H1 (cell line): ENCODE results near the gene CAMTA1. TPM values are rescaled to one million over a fixed set of nuclear protein-coding genes. Genes with fewer than 3 reads are reported as not detected.

Experiments
- CTCF ChIA-PET: fragments of 300-600 bp; sonication (Branson Sonifier 250); formaldehyde crosslinking; loops from one replicate; lab custom pipeline; 2021; ENCODE audit not compliant: partially characterized antibody; lab: Charles Lee
- POLR2A ChIA-PET: fragments of 300-600 bp; sonication (Branson Sonifier 250); formaldehyde crosslinking; loops from one replicate; lab custom pipeline; 2021; ENCODE audit warnings: inconsistent platforms; ENCODE audit not compliant: partially characterized antibody; lab: Charles Lee
- DNase-seq, 2 experiments: peaks; one replicate each; pipeline versions ENCODE4 v3.0.0 to v3.0.0-alpha.2; 2010 to 2022; ENCODE audit warnings: low spot score in 2 of 2, low read depth in 1 of 2, mixed read lengths in 1 of 2
- FAIRE-seq: peaks from 2 replicates; lab custom pipeline; 2011; peaks lifted over from hg19 to GRCh38; lab: Jason Lieb, UNC
- H2AFZ ChIP-seq: 2 replicates; pipeline ENCODE4 v1.8.1; 2012; ENCODE audit warnings: low read length, inconsistent platforms
- H2AK5ac ChIP-seq: 2 replicates; pipeline ENCODE4 v1.6.1; 2013; ENCODE audit warnings: low read depth, low read length
- H2BK120ac ChIP-seq: replicated peaks from 2 replicates; pipeline ENCODE3; 2013; ENCODE audit warnings: low read depth, low read length, inconsistent platforms
- H2BK12ac ChIP-seq: 2 replicates; pipeline ENCODE4 v1.6.1; 2013; ENCODE audit warnings: low read depth, low read length
- H2BK15ac ChIP-seq: 2 replicates; pipeline ENCODE4 v1.6.1; 2013; ENCODE audit warnings: low read length
- H2BK20ac ChIP-seq: 2 replicates; pipeline ENCODE4 v1.6.1; 2013; ENCODE audit warnings: low read length
- H2BK5ac ChIP-seq: 2 replicates; pipeline ENCODE4 v1.6.1; 2013; ENCODE audit warnings: low read depth, low read length
- H3K14ac ChIP-seq: 2 replicates; pipeline ENCODE4 v1.6.1; 2013; ENCODE audit warnings: inconsistent platforms; ENCODE audit not compliant: insufficient read length
- H3K18ac ChIP-seq: 2 replicates; pipeline ENCODE4 v1.6.1; 2013; ENCODE audit warnings: low read length; ENCODE audit errors: extremely low read depth
- H3K23ac ChIP-seq: 2 replicates; pipeline ENCODE4 v1.6.1; 2013; ENCODE audit warnings: inconsistent platforms; ENCODE audit not compliant: insufficient read length
- H3K23me2 ChIP-seq: 2 replicates; pipeline ENCODE4 v1.6.1; 2013; ENCODE audit warnings: low read depth, low read length
- H3K27ac ChIP-seq: 2 replicates; pipeline ENCODE4 v1.6.1; 2011; ENCODE audit warnings: low read depth, low read length, inconsistent platforms
- H3K27me3 ChIP-seq, 4 experiments: replicated peaks in 1 of 4; 1 replicate in 1 of 4; 2 replicates in 3 of 4; pipeline versions ENCODE4 v1.6.1 to v1.8.1; 2011 to 2013; ENCODE audit warnings: low read length in 3 of 4, mild to moderate bottlenecking in 3 of 4, inconsistent platforms in 2 of 4, mixed read lengths in 2 of 4, moderate library complexity in 1 of 4; ENCODE audit not compliant: control insufficient read depth in 3 of 4, insufficient read depth in 3 of 4; ENCODE audit errors: extremely low read depth in 1 of 4
- H3K36me3 ChIP-seq, 4 experiments: 2 replicates each; pipeline versions ENCODE4 v1.6.1 to v1.8.1; 2011 to 2013; ENCODE audit warnings: mild to moderate bottlenecking in 4 of 4, low read length in 3 of 4, moderate library complexity in 2 of 4, control low read depth in 1 of 4, inconsistent platforms in 1 of 4; ENCODE audit not compliant: insufficient read depth in 4 of 4, control insufficient read depth in 2 of 4
- H3K4ac ChIP-seq: replicated peaks from 2 replicates; pipeline ENCODE3; 2013; ENCODE audit warnings: low read length, low read depth, mixed read lengths, inconsistent platforms; ENCODE audit not compliant: insufficient read length
- H3K4me1 ChIP-seq, 4 experiments: replicated peaks in 1 of 4; 1 replicate in 1 of 4; 2 replicates in 3 of 4; pipeline versions ENCODE4 v1.6.1 to v1.8.1; 2011 to 2013; ENCODE audit warnings: low read length in 3 of 4, inconsistent platforms in 2 of 4, mixed read lengths in 1 of 4; ENCODE audit not compliant: insufficient read depth in 4 of 4, control insufficient read depth in 3 of 4
- H3K4me2 ChIP-seq, 2 experiments: 2 replicates each; pipeline versions ENCODE4 v1.6.1 to v1.8.1; 2011 to 2013; ENCODE audit warnings: low read depth in 2 of 2, low read length in 2 of 2, control low read depth in 1 of 2, inconsistent platforms in 1 of 2, mild to moderate bottlenecking in 1 of 2; ENCODE audit not compliant: insufficient read depth in 1 of 2
- H3K4me3 ChIP-seq, 4 experiments: fragments of 200-600, 300-600 bp in 1 of 4; sonication (generic), shearing (Covaris generic), sonication (Bioruptor Twin) in 1 of 4; 2 replicates each; pipeline versions ENCODE4 v1.5.1 to v1.8.1; 2011 to 2016; ENCODE audit warnings: low read length in 4 of 4, low read depth in 3 of 4, control low read depth in 2 of 4, inconsistent platforms in 2 of 4, mild to moderate bottlenecking in 2 of 4, mixed read lengths in 1 of 4, moderate library complexity in 1 of 4; ENCODE audit not compliant: insufficient read depth in 2 of 4; ENCODE audit errors: extremely low read depth in 1 of 4
- H3K56ac ChIP-seq: replicated peaks from 2 replicates; pipeline ENCODE3; 2013; ENCODE audit warnings: low read depth, mild to moderate bottlenecking, mixed read lengths, low read length, inconsistent platforms; ENCODE audit not compliant: insufficient read length
- H3K79me1 ChIP-seq: 2 replicates; pipeline ENCODE4 v1.6.1; 2013; ENCODE audit warnings: low read depth, low read length, control low read depth
- H3K79me2 ChIP-seq, 2 experiments: 2 replicates each; pipeline versions ENCODE4 v1.6.1 to v1.8.1; 2012 to 2013; ENCODE audit warnings: low read length in 2 of 2, mild to moderate bottlenecking in 2 of 2, inconsistent platforms in 1 of 2; ENCODE audit not compliant: insufficient read depth in 2 of 2, control insufficient read depth in 1 of 2
- H3K9ac ChIP-seq, 4 experiments: replicated peaks in 1 of 4; 1 replicate in 1 of 4; 2 replicates in 3 of 4; pipeline versions ENCODE4 v1.6.1 to v1.8.1; 2011 to 2013; ENCODE audit warnings: low read depth in 3 of 4, low read length in 3 of 4, control low read depth in 2 of 4, mild to moderate bottlenecking in 2 of 4, moderate library complexity in 2 of 4, inconsistent platforms in 1 of 4; ENCODE audit errors: extremely low read depth in 1 of 4
- H3K9me3 ChIP-seq, 2 experiments: 2 replicates each; pipeline versions ENCODE4 v1.6.1 to v1.8.1; 2012 to 2013; ENCODE audit warnings: mild to moderate bottlenecking in 2 of 2, moderate library complexity in 2 of 2, control low read depth in 1 of 2, inconsistent platforms in 1 of 2, low read depth in 1 of 2, low read length in 1 of 2, mixed read lengths in 1 of 2; ENCODE audit not compliant: insufficient read depth in 2 of 2
- H4K20me1 ChIP-seq, 2 experiments: replicated peaks in 1 of 2; 2 replicates each; pipeline versions ENCODE3 to v1.8.1; 2011 to 2013; ENCODE audit warnings: inconsistent platforms in 2 of 2, low read length in 2 of 2, mild to moderate bottlenecking in 1 of 2; ENCODE audit not compliant: insufficient read depth in 2 of 2, control insufficient read depth in 1 of 2
- H4K5ac ChIP-seq: 2 replicates; pipeline ENCODE4 v1.6.1; 2013; ENCODE audit warnings: low read length, low read depth, mixed read lengths, inconsistent platforms; ENCODE audit not compliant: insufficient read length
- H4K8ac ChIP-seq: 2 replicates; pipeline ENCODE4 v1.8.0; 2013; ENCODE audit warnings: mild to moderate bottlenecking, moderate library complexity, low read length, inconsistent platforms; ENCODE audit not compliant: insufficient read depth; ENCODE audit errors: extremely low read depth
- H4K91ac ChIP-seq: replicated peaks from 2 replicates; pipeline ENCODE3; 2013; ENCODE audit warnings: low read length, mixed read lengths, inconsistent platforms; ENCODE audit not compliant: insufficient read length
- CHD1 ChIP-seq: IDR thresholded peaks from 2 replicates; pipeline ENCODE4 v1.6.1; 2012; ENCODE audit warnings: low read depth, low read length, improper control_type of control experiment
- POU5F1 ChIP-seq: IDR thresholded peaks from 2 replicates; pipeline ENCODE4 v1.6.1; 2011; ENCODE audit warnings: low read depth, mild to moderate bottlenecking, low read length, moderate library complexity
- SIN3A ChIP-seq, 2 experiments: IDR thresholded peaks in 1 of 2; conservative IDR thresholded peaks in 1 of 2; 2 replicates each; pipeline ENCODE4 v1.6.1; 2011 to 2012; ENCODE audit warnings: low read length in 2 of 2, improper control_type of control experiment in 1 of 2, low read depth in 1 of 2, mild to moderate bottlenecking in 1 of 2
- SIX5 ChIP-seq: IDR thresholded peaks from 2 replicates; pipeline ENCODE4 v1.6.1; 2011; ENCODE audit warnings: mild to moderate bottlenecking, low read depth, low read length
- SP2 ChIP-seq: IDR thresholded peaks from 2 replicates; pipeline ENCODE4 v1.6.1; 2012; ENCODE audit warnings: mild to moderate bottlenecking, low read length, inconsistent platforms
- TBP ChIP-seq: IDR thresholded peaks from 2 replicates; pipeline ENCODE4 v1.6.1; 2011; ENCODE audit warnings: low read depth, low read length, improper control_type of control experiment
- TCF12 ChIP-seq: IDR thresholded peaks from 2 replicates; pipeline ENCODE4 v1.6.1; 2011; ENCODE audit warnings: low read depth, mild to moderate bottlenecking, low read length
- WGBS, 2 experiments: shearing (Covaris generic) in 1 of 2; methylation state at CpG; one replicate each; pipeline versions ENCODE4 v1.1.6 to v1.1.7; 2013 to 2015; ENCODE audit warnings: low lambda C conversion rate in 2 of 2, mixed read lengths in 2 of 2, inconsistent platforms in 1 of 2, low coverage in 1 of 2, missing lambda C conversion rate in 1 of 2; ENCODE audit not compliant: insufficient replicate concordance in 2 of 2, insufficient coverage in 1 of 2, insufficient read length in 1 of 2; ENCODE audit errors: extremely low coverage in 1 of 2, missing lambda C conversion rate in 1 of 2; 5-methylcytosine and 5-hydroxymethylcytosine counted together
- polyA plus RNA-seq, 7 experiments: library from polyadenylated mRNA; depleted of rRNA in 3 of 7; stranded (reverse) in 5 of 7; unstranded in 2 of 7; fragments of >200 nt in 5 of 7; fragments of 200-250 nt in 2 of 7; gene quantifications; 1 replicate in 5 of 7; 2 replicates in 1 of 7; 4 replicates in 1 of 7; pipeline versions ENCODE4 v1.2.1 to v1.2.3, GENCODE V29; 2011 to 2013; ENCODE audit warnings: missing spikeins in 2 of 7, mixed read lengths in 2 of 7
- total RNA-seq: library from RNA; stranded (reverse); fragmentation: NEBNext Ultra II Directional; extraction: Animal tissue kit (Norgen Biotek cat#: 25700); gene quantifications from 2 replicates; pipeline ENCODE4 v1.2.1, GENCODE V29; 2021

The CAMTA1 gene
- total and polyA plus RNA-seq, 2 of the 8 experiments (the other 6 are each of a cell fraction or from before 2014, with no cell fraction given), result 65.0 to 119 TPM

DNA sequence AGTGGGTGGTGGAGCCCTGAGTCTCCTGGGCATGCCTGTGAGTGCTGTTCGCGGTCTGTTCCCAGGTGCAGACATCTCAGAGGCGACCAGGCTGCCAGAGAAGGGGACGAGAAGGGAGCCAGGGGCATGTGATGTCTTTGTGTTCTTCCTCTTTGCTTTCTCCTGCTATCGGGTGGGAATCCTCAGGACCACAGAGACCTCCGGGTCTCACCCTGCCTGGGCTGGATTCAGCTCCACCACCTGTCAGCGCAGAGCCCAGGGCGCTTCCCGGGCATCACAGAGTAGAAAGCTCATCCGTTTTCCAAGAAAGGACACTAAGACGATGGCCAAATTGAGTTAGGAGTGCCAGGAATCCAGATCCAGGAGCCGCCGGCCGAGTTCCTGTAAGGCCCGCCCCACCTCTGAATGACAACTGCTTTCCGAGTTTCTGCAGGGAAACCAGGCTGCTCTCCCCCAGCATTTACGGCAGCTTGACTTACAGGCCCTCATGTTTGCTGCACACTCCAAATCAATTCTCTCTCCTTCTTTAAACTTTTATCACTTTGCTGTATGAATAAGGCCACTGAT is 130.8 kb downstream of the CAMTA1 start:
- no peaks in the 10 kb centered on the region for H4K20me1 ChIP-seq
- no peak overlapping the region for H2AK5ac ChIP-seq
- no peak overlapping the region for H3K18ac ChIP-seq
- no peak overlapping the region for H2BK20ac ChIP-seq
- no peak overlapping the region for H2BK12ac ChIP-seq
- no peak overlapping the region for H4K91ac ChIP-seq
- FAIRE-seq (no peak), DNase-seq (no peak)
- H3K23me2 ChIP-seq, result no peaks in the 10 kb centered on the region
- no peaks in the 10 kb centered on the region; a peak in 1 of 7 replicates for H3K27me3 ChIP-seq
- 90% methylated on average over 16 of the region's 17 CpGs; no CpG with 5 or more reads in 1 of the 2 experiments for WGBS, 2 experiments
- peaks cover 3 to 17% (median 10%) of the 10 kb centered on the region in 4 experiments; a peak in 6 of 7 replicates for H3K4me1 ChIP-seq
- no peak overlapping the region for H3K4ac ChIP-seq
- no peaks in the 10 kb centered on the region for H3K79me2 ChIP-seq
- H3K36me3 ChIP-seq, result no peaks in the 10 kb centered on the region; a peak in 1 of 8 replicates
- no peak overlapping the region for H3K14ac ChIP-seq
- H3K9ac ChIP-seq, result no peak overlapping the region
- H2BK5ac ChIP-seq, result no peak overlapping the region
- H4K8ac ChIP-seq, result no peak overlapping the region; the same call in 1 of the 2 replicates
- CTCF ChIA-PET, result interaction anchor here (0.5 to 2.1 kb wide), 7 partner anchors 11 to 292 kb away, joined by 3 to 7 read pairs (median 4); no protein-coding TSS in a partner anchor
- H3K4me2 ChIP-seq, result no peak overlapping the region
- no peak overlapping the region for H4K5ac ChIP-seq
- no peak overlapping the region for H2BK120ac ChIP-seq
- H3K23ac ChIP-seq, result no peak overlapping the region
- H2BK15ac ChIP-seq, result no peak overlapping the region
- POLR2A ChIA-PET, result interaction anchor here (0.6 to 2.5 kb wide), 3 partner anchors 12 to 158 kb away, joined by 3 to 8 read pairs (median 3); no protein-coding TSS in a partner anchor
- no peaks in the 10 kb centered on the region for H3K79me1 ChIP-seq
- no peak overlapping the region for H3K56ac ChIP-seq
- H3K27ac ChIP-seq, result no peak overlapping the region
- H3K4me3 ChIP-seq, result no peak overlapping the region
- peaks cover 3% of the 10 kb centered on the region in 2 experiments; a peak in 1 of 4 replicates for H3K9me3 ChIP-seq
- no peak overlapping the region for H2AFZ ChIP-seq
- TF ChIP-seq SIX5, result no peak
- TF ChIP-seq SP2, result no peak
- no peak for TF ChIP-seq SIN3A (conservative IDR thresholded peaks at IDR 0.05 in 1 of 2, IDR thresholded peaks at IDR 0.05 in 1 of 2; ENCODE audit: low read depth in 1 of 2, low read length in 2 of 2)
- no peak for TF ChIP-seq CHD1
- TF ChIP-seq TCF12, result no peak
- TF ChIP-seq POU5F1, result no peak
- no peak for TF ChIP-seq TBP
